Loucy (cell line): ENCODE results near the gene STMN3.

Experiments used
- H2AFZ ChIP-seq: fragments of 200-600 bp; sonication (generic); 2 replicates; pipeline ENCODE4 v1.6.0; 2016; ENCODE audit warnings: antibody characterized with exemption, mild to moderate bottlenecking, low read length, moderate library complexity
- H3F3A ChIP-seq: fragments of 200-600 bp; 2 replicates; pipeline ENCODE4 v1.6.0; 2016; ENCODE audit warnings: antibody characterized with exemption, low read depth, mild to moderate bottlenecking
- H3K27me3 ChIP-seq: fragments of 200-600 bp; sonication (generic); 2 replicates; pipeline ENCODE4 v1.6.1; 2014; ENCODE audit warnings: low read length, mild to moderate bottlenecking; ENCODE audit not compliant: insufficient read depth, poor library complexity, severe bottlenecking
- H3K36me3 ChIP-seq: fragments of 200-600 bp; sonication (generic); 2 replicates; pipeline ENCODE4 v1.6.1; 2016; ENCODE audit warnings: low read length; ENCODE audit not compliant: insufficient read depth
- H3K4me1 ChIP-seq: fragments of 200-600 bp; sonication (generic); 2 replicates; pipeline ENCODE4 v1.5.1; 2014; ENCODE audit warnings: low read length, mild to moderate bottlenecking; ENCODE audit not compliant: insufficient read depth, poor library complexity, severe bottlenecking
- H3K4me2 ChIP-seq: fragments of 200-600 bp; sonication (generic); 2 replicates; pipeline ENCODE4 v1.6.0; 2014; ENCODE audit warnings: antibody characterized with exemption, low read length, low read depth, mild to moderate bottlenecking; ENCODE audit not compliant: poor library complexity, severe bottlenecking
- H3K4me3 ChIP-seq: fragments of 200-600 bp; sonication (generic); 2 replicates; pipeline ENCODE4 v1.5.1; 2014; ENCODE audit warnings: low read length, mild to moderate bottlenecking, mixed read lengths; ENCODE audit not compliant: poor library complexity, severe bottlenecking
- H3K79me2 ChIP-seq: fragments of 200-600 bp; sonication (generic); 2 replicates; pipeline ENCODE4 v1.6.1; 2014; ENCODE audit warnings: low read length; ENCODE audit not compliant: insufficient read depth
- H3K9ac ChIP-seq: fragments of 200-600 bp; sonication (generic); 2 replicates; pipeline ENCODE4 v1.6.0; 2014; ENCODE audit warnings: mild to moderate bottlenecking, low read depth, low read length, moderate library complexity; ENCODE audit not compliant: poor library complexity, severe bottlenecking
- H3K9me2 ChIP-seq: fragments of 200-600 bp; sonication (generic); replicated peaks from 2 replicates; pipeline ENCODE4 v1.6.1; 2016; ENCODE audit warnings: low read depth, low read length, mixed read lengths
- H3K9me3 ChIP-seq: fragments of 200-600 bp; sonication (generic); 2 replicates; pipeline ENCODE4 v1.6.1; 2014; ENCODE audit warnings: mild to moderate bottlenecking, antibody characterized with exemption, low read length, low read depth; ENCODE audit not compliant: insufficient read depth
- H4K20me1 ChIP-seq: fragments of 200-600 bp; sonication (generic); 2 replicates; pipeline ENCODE4 v1.6.0; 2014; ENCODE audit warnings: antibody characterized with exemption, low read length, mild to moderate bottlenecking; ENCODE audit not compliant: insufficient read depth, poor library complexity, severe bottlenecking
- CTCF ChIP-seq: fragments of 200-600 bp; sonication (generic); conservative IDR thresholded peaks from 2 replicates; pipeline ENCODE4 v1.5.1; 2014; ENCODE audit warnings: mild to moderate bottlenecking, antibody characterized with exemption, low read length
- EZH2phosphoT487 ChIP-seq: fragments of 200-600 bp; IDR thresholded peaks from 2 replicates; pipeline ENCODE4 v1.6.1; 2018; ENCODE audit warnings: antibody characterized with exemption, mild to moderate bottlenecking, moderate library complexity, borderline replicate concordance

STMN3 gene

GRCh38 chr20:63640086-63640485 lies 13.1 kb downstream of the STMN3 start:
- Histone ChIP-seq H3K36me3 (peaks cover 4% of the 10 kb centered on the region; the same call in 1 of the 2 replicates), H4K20me1 (peaks cover 10% of the 10 kb centered on the region), H3K9me2 (no peaks in the 10 kb centered on the region), H3K4me3 (no peak overlapping the region), H3K4me1 (peaks cover 44% of the 10 kb centered on the region), H3K4me2 (peak overlapping the region; percentile 75), H3F3A (peaks cover 21% of the 10 kb centered on the region), H3K79me2 (peaks cover 4% of the 10 kb centered on the region; the same call in 1 of the 2 replicates), H3K9me3 (no peaks in the 10 kb centered on the region), H2AFZ (no peak overlapping the region), H3K27me3 (no peaks in the 10 kb centered on the region), H3K9ac (no peak overlapping the region)
- TF ChIP-seq EZH2phosphoT487 = no peak
- no peak for TF ChIP-seq CTCF

- Histone ChIP-seq H3K4me3 (peak overlapping the region; percentile 62), H3K9ac (peak overlapping the region; percentile 67), H3K9me3 (no peaks in the 10 kb centered on the region), H3K9me2 (no peaks in the 10 kb centered on the region), H2AFZ (0 out of 2 replicates have a peak overlapping the region, but pooled peaks have one; percentile 74), H3F3A (peaks cover 28% of the 10 kb centered on the region), H3K36me3 (peaks cover 4% of the 10 kb centered on the region; the same call in 1 of the 2 replicates), H3K4me1 (peaks cover 51% of the 10 kb centered on the region), H3K27me3 (no peaks in the 10 kb centered on the region), H3K79me2 (peaks cover 4% of the 10 kb centered on the region; the same call in 1 of the 2 replicates), H3K4me2 (peak overlapping the region; percentile 75), H4K20me1 (peaks cover 10% of the 10 kb centered on the region)
- TF ChIP-seq CTCF = no peak
- TF ChIP-seq EZH2phosphoT487 = no peak
These were observed 13.9 kb downstream of the STMN3 start for GRCh38 chr20:63639093-63639975.

DNA sequence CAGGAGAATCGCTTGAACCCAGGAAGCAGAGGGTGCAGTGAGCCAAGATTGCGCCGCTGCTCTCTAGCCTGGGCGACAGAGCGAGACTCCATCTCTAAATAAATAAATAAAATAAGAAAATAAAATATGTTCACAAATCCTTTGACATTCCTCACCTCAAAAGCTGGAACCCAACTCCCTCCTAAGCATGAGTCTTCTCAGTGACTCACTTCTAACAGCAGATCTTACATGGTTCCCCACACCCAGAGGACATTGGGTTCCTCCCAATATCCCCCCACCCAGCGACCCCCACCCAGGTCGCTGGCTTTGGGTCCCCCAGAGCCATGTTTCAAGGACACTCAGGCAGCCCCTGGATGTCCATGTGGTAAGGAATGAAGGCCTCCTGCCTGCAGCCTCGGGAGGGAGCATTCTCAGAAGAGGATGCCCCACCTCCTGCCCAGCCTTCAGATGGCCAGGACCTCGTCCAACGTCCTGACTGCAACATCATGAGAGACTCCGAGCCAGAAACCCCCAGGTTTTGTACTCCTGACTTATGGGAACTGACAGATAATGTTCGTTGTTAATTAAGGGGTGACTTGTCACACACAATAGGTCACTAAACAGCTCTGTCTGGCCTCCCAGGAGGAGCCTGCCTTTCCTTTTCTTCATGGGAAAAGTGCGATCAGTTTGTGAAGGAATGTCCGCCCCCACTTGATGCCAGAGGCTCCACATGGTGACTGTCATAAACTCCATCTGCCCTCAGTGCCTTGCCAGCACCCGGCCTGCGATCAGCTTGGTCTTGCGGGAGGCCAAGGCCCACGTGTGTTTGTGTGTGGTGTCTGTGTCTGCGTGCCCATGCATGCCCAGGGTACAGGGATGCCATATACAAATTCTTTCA lies 16.2 kb downstream of the STMN3 start:
- Histone ChIP-seq H3K4me1 (peaks cover 59% of the 10 kb centered on the region), H3K27me3 (no peaks in the 10 kb centered on the region), H3K9me2 (no peaks in the 10 kb centered on the region), H3K9me3 (no peaks in the 10 kb centered on the region), H3K4me2 (peak overlapping the region; percentile 79), H4K20me1 (no peaks in the 10 kb centered on the region), H3K4me3 (peak overlapping the region; percentile 42), H3K79me2 (no peaks in the 10 kb centered on the region), H3K9ac (peak overlapping the region; percentile 65), H3F3A (peaks cover 29% of the 10 kb centered on the region), H2AFZ (no peak overlapping the region), H3K36me3 (no peaks in the 10 kb centered on the region)
- TF ChIP-seq CTCF (no peak), EZH2phosphoT487 (no peak)
